GM23248 (cell line): ENCODE results near the gene FANCE.
A peak's percentile ranks its signal among the peaks of the same experiment; 100 is the strongest.

Source experiments
- EZH2 ChIP-seq: fragments of 200-600 bp; sonication (generic); IDR thresholded peaks from 2 replicates; pipeline ENCODE4 v1.6.1; 2018; ENCODE audit warnings: antibody characterized with exemption, mild to moderate bottlenecking; ENCODE audit not compliant: insufficient read depth, poor library complexity, severe bottlenecking
- EZH2phosphoT487 ChIP-seq: fragments of 200-600 bp; sonication (generic); IDR thresholded peaks from 2 replicates; pipeline ENCODE4 v1.6.1; 2018; ENCODE audit warnings: antibody characterized with exemption, moderate library complexity, mild to moderate bottlenecking, low read depth; ENCODE audit not compliant: insufficient read depth

DNA sequence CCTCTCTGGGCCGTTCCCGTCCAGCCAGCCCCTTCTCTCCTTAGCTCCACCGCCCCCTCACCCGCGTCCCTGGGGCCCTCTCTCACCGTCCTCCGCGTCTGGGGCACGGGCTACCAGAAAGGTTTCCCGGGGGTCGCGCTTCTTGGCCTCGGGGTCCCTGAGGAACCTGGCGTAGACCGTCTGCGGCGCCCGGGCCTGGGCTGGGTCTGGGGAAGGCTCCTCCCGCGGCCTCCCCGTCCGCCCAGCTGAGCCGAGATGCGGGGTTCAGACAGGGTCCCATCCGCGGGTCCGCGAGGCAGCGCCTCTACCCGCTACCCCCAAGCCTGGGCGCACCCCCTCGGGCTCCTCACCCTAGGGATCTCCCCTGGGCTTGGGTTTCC is 59.4 kb downstream of the FANCE start:
- TF ChIP-seq EZH2 (peak; percentile 51), EZH2phosphoT487 (no peak)
